GM19455 (cell line): ENCODE data around the gene IGF2.

ENCODE experiments used
- ATAC-seq: cut with Tn5 transposase; IDR thresholded peaks from one replicate; pipeline ENCODE4 v1.9.1; 2021; ENCODE audit not compliant: unreplicated experiment

The IGF2 gene

DNA sequence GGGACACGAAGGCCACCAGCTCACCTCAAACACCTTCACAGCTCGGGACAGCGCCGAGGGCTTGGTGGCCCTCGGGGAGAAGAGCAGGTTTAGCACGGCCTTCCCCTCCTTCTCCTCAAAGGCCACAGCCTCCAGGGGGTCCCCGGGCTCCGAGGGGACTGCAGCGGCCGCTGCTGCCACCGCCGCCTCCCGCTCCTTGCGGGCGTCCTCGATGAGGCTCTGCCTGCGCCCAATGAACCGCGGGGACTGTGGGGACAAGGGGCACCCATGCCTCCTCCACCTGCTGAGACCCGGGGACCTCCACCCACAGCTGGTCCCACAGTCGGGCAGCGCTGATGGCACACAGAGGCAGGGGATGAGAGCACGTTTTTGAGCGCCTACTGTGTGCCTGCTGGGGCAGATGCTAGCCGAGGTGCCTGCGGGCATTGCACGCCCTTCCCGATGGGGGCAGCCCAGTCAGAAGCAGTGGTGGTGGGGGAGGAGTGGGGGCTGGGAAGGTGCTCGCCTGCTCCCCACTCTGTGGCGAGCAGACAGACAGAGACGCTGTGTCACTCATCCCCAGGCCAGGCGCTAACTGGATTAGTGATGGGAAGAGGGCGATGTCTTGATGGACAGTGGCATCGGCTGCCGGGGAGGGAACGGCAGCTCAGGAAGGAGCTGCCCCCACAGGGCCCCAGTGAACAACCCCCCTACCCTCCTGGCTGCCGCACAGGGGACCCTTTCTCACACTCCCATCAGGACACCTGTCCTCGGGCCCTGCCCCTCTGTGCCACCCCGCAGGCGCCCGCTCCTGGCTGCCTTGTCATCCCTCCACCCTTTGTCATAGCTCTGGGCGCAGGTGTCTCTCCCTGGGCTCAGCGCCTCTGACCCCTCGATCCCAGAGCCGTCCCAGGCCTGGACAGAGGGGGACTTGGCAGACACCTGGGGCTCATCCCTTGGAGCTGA is 30.7 kb upstream of the IGF2 start:
- no peak for ATAC-seq

DNA sequence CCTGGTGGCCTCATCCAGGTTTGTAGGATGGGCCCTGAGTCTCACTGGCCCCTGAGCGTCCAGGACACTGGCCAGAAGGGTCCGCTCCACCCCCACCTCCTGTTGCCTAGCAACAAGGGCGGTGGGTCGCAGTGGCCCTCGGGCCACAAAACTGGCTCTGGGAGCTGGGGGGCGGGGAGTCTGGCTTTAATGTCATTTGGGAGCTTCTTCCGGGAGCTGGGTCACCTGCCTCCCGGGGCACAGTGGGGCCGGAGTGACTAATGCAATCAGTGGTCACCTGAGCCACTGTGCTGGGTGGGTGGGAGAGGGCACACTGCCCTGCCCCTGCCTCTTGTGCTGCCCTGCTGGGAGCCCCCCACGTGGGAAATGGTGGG is 29.8 kb upstream of the IGF2 start:
- no peak for ATAC-seq

DNA sequence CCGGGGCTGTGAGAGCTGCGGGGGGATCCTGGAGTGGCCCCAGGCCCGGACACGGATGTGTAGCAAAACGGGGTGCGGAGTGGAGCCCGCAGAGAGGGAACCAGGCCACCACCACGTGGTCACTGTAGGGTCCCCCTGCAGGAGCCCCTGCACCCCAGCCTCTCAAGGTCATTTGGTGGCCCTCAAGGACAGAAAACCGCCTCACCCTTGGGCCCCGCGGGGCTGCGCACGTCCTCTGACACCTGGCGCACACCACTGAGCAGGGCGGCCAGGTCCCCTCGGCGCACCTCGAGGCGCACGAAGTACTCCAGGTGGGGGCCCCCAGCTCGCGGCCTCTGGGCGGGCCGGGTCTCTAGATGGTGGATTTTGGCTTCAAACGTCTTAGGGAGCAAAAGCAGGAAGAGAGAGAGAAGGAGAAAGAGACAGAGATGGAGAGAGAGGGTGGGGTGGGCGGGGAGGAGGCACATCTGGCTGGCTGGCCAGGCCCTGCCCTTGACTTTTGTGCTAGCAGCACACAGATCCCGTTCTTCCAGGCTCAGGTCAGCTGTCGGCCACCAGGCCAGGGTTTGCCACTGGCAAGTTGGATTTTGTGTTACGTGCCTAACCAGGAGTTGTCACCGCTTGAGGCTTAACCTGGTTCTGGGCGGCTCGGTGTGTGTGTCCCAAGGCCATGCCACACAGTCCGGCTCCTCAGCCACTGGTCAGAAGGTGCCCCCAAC is 29.3 kb upstream of the IGF2 start:
- no peak for ATAC-seq

DNA sequence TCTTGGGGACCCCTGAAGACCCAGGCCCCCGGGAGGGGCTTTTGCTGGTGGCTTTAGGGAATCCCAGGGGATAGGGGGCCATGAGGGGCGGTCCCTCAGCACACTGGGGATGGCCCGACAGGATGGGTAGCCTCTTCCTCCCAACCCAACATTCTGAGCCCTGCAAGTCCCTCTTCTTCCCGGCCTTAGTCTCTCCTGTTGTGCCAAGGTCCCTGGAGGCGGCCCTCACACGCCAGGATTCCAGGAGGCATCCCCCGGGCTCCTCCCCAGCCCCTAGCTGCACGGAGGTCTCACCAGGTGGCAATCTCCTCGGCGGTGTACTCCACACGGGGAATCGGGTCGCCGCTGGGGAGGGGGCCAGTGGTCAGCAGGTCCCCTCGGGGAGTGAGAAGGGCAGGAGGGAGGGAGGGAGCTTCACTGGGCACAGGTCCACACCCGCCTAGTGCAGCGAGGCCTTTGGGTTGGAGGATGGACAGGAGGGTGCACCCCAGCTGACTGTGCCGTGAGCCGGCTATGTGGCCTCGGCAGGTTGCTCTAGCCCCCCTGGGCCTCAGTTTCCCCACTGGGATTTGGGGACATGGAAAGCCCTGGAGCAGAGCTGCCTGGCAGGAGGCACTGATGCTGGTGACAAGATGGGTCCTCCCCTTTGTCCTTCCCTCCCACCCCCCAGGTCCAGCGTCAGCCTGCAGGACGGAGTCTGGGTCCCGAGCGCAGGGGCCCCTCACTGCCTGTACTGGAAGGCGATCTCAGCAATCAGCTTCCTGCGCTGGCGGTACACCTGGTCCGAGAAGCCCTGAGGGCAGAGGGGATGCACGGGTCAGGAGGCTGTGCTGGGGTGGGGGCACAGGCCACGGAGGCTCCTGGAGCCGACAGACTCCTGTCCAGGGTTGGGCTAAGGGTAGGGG is 28.2 kb upstream of the IGF2 start:
- ATAC-seq, result no peak

DNA sequence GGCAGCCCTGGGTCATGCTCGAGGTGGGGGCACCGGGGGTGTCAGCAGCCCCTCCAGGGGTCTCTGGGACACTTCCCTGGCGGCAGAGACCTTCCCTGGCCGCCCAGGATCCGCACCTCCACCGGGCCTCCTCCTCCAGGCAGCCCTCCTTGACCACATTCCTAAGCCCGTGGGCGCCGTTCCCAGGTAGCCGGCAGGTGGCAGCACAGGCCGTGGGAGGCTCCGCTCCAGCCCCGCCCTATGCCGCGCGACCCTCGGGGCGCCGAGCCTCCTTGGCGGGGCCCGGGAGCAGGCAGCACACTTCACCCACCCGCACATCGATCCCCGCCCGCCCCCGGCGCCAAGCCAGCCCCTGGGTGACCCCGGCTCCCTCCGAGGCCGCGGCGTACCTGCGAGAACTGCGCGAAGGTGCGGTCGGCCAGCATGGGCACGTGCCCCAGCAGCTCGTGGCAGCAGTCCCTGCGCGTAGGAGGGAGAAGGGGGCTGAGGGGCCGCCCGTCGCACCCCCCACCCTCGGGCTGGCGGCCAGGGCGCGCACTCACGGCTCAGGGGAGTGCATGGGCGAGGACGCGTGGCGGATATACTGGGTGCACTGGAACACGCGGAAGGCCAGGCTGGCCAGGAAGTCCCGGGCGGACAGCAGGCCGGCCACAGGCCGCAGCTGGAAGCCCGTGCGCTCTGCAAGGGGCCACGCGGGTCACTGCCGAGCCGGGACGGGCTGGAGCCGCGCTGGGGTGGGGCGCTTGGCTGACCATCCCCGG is 27.1 kb upstream of the IGF2 start:
- ATAC-seq, result no peak

DNA sequence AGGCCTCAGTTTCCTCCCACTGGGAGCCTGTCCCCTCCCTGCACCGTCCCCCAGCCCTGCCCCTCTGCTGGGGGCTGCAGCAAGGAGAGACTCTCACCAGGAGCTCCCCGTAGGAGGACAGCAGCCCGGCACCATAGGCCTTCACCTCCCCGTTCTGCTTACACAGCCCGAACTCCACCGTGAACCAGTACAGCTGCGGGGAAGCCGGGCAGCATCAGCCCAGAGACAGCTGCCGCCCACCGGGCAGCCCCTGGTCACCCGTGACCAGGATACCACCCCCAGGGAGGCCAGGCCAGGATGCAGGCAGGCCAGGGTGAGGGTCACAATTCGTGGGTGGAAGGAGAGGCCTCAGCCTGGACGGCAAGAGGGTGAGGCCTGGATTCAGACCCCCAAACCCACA is 26.4 kb upstream of the IGF2 start:
- no peak for ATAC-seq

DNA sequence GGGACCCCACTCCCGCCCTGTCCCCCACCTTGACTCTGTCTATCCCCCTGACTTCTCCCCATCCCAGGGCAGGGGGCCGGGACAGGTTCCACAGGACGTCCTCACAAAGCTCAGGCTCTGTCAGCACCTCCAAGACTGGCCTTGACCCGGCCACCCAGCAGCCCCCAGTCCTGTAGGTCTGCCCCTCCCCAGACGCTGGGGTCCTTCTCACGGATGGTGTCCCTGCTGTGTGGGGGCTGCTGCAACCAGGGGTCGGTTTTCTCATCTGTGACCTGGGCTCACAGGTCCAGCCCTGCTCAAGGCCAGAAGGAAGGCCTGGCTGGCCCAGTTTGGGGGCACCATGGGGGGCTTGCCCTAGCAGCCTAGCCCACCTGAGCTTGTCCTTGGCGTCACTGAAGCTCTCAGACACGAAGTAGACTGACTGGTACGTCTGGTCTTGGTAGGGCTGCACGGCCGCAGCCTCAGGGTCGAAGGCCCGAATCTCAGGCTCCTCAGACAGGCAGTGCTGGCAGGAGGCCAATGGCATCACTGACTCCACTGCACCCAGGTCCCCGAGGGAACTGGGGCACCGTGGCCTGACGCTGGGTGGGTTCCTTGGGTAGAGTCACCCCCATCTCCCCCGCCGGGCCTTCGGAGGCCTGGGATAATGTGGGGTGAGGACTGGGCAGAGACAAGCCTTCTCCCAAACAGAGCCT is 25.8 kb upstream of the IGF2 start:
- no peak for ATAC-seq

DNA sequence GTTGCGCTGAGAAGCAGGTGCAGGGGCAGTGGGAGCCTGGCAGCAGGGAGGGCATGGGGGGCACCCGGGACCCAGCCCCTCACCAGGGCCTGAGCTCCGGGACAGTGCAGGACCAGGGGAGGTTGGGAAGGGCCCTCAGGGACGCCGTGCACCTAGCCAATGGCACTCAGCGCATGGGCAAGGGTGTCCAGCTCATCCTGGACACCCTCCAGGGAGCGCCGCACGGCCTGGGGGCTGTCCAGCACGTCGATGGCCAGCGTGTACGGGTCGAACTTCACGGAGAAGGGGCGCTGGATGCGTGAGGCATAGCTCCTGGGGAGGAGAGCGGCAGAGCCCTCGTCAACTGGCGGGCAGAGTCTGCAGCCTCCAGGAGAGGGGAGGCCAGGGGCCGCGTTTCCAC is 24.9 kb upstream of the IGF2 start:
- ATAC-seq, result no peak

DNA sequence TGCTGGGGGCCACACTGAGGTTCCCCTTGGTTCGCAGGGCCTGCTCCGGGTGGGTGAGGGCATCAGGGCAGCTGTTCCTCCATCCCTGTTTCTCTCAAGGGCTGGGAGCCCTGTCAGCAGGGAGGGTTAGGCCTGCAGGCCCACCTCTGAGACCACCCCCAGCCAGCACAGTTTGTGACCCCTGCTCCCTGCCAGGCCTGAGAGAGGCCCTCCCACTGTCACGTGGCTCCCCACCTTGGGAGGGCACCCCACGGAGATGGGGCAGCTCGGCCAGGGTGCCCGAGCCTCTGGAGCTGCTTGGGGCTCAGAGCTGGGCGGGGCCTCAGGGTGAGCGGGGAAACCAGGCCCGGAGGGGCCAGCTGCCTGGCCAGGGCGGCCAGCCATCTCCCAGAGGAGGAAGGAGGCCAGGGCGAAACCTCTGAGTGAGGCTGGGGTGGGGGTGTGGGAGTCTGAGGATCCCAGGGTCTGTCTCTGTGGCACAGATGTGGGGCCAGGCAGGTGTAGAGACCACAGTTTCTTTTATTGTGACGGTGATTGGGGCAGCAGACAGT is 24.3 kb upstream of the IGF2 start:
- ATAC-seq, result no peak

DNA sequence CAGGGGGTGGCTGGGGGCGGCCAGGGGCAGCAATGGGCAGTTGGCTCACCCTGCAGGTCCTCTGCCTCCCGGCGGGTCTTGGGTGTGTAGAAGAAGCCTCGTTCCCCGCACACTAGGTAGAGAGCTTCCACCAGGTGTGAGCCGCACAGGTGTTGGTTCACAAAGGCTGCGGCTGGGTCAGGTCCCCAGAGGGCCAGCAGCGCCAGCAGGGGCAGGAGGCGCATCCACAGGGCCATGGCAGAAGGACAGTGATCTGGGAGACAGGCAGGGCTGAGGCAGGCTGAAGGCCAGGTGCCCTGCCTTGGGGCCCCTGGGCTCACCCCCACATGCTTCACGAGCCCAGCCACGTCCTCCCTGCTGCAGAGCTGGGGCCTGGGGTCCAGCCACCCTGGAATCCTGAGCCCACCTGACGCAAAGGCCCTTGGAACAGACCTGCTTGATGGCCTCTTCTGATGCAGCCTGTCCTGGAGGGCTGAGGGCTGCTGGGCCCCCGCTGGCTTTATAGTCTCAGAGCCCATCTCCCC is 21.6 kb upstream of the IGF2 start, which contains the start of gene INS:
Gene INS, minus strand, starts transcription at position 474 of the 524 bp plus-strand sequence. Its CDS starts 238 bp downstream, at position 236.
- no peak for ATAC-seq

DNA sequence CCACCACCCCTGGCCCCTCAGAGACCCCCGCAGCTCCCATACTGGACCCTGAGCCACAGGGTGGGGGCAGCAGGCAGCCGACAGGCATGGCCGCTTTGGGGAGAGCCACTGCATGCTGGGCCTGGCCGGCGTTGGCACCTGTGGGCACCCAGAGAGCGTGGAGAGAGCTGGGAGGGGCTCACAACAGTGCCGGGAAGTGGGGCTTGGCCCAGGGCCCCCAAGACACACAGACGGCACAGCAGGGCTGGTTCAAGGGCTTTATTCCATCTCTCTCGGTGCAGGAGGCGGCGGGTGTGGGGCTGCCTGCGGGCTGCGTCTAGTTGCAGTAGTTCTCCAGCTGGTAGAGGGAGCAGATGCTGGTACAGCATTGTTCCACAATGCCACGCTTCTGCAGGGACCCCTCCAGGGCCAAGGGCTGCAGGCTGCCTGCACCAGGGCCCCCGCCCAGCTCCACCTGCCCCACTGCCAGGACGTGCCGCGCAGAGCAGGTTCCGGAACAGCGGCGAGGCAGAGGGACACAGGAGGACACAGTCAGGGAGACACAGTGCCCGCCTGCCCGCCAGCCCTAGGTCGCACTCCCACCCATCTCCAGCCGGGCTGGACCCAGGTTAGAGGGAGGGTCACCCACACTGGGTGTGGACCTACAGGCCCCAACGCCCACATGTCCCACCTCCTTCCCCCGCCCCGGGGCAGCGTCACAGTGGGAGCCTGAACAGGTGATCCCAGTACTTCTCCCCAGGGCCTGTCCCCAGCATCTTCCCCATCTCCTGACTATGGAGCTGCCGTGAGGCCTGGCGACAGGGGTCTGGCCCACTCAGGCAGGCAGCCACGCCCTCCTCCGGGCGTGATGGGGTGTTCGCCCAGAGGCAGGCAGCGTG is 20.6 kb upstream of the IGF2 start:
- no peak for ATAC-seq

DNA sequence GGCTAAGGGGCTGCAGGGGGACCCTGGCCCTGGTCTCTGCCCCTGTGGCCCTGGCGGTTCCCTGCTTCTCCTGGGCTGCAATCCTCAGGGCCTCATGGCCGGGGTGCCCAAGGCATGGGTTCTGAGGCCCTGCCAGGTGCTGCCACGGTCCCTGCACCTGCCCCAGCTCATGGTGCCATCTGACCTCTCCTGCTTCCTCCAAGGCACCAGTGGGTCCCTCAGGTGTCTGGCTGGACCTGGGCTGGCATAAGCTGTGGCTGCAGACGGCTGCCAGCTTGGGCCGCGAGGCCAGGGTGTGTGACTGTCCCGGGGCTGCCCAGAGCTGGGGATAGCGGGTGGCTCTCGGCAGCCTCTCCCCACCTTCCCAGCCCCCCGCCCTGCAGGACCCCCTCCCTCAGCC is 19.8 kb upstream of the IGF2 start:
- ATAC-seq, result no peak

DNA sequence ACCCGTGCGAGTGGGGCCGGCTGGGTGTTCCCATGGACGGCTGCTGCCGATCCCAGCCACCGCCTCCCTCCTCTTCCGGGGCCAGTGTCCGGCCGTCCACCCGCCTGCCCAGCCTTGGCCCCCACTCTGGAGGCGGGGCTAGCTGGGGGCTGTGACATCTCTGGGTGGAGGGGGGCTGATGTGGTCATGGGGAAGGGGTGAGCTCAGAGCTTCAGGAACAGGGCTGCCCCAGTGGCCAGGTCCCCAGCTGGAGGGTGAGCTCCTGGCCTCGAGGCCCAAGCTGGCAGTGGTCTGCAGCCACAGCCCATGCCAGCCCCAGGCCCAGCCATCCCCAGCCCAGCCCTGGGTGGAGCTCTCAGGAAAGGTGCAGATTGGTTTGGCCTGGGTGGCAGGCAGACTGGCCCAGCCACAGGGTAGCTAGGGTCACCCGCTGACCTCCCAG is 19.1 kb upstream of the IGF2 start:
- ATAC-seq, result no peak

DNA sequence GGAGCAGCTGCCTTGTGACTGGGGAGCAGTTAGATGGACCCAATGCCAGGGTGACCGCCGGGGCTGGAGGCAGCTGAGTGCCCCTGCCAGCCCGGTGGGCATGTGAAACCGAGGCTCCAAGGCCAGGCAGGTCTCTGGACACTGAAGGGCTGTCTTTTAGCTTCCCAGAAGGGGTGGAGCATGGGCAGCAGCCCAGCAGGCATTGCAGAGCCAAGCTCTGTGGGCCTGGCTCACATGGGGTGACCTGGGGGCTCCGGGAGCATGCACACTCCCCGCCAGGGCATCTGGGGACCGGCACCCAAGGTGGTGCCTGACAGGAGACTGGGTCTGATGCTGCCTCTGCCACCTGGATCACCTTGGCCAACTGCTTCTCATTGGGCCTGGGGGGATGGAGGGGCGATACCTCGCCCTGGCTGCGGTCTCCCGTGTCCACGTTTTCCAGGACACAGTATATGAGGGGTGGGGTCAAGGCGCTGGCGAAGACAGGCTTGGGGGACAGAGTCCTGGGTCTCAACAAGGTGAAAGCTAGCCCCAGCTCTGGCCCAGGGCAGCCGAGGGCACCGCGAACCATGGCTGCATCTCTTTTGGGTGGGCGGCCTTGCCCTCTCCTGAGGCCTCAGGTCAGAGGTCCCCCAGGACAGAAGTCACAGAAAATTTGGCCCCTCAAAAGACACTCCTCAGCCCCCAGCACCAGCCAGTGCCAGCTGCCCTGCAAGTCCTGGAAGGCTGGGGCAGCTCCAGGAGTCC is 18.3 kb upstream of the IGF2 start:
- ATAC-seq, result no peak

DNA sequence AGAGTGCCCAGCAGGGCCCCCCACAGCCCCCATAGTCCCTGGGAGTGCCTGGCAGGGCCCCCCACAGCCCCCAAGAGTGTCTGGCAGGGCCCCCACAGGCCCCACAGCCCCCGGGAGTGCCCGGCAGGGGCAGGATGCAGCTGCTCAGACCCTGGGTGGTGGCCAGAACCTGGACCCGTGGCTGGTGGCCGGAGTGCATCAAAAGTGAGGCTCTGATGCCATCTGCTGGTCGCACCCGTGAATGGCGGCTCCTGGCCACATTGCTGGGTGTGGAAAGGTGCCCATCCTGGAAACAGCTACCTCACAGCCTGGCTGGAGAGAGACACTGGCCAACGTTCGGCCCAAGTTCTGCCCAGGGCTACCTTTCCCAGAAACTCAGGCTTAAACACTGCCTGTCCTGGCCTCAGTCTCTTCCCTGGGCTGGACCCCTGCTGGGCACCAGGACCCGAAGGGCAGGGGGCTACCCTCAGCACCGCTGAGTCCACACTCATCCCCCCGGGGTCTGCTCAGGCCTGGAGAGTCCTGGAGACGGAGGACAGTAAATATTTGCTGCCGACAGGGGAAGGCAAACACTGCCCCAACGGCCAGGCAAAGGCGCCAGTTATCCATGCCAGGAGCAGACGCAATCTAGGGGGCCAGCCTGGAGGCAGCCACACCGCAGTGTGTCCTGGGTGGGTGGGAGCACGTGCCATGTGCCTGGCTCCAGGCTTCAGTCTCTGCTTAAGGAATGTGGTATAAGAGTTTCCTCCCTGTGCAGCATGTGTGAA is 17.4 kb upstream of the IGF2 start:
- ATAC-seq, result no peak

DNA sequence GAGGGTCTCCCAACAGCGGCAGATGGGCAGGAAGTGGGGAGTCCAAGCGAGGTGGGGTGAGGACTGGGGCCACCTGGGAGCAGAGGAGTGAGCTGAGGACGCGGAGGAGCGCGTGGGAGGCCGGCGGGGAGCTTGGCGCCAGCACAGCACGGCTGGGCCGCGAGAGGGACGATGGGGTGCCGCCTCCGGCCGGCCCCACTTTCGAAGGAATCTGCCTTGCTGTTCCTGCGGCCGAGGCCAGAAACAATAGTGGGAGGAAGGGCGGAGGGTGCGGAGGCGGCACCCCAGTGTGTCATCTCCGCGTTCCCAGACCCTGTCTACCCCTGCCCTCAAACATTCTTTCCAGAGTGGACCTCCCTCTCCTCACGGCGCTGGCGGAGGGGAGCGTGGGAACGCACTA is 16.3 kb upstream of the IGF2 start:
- no peak for ATAC-seq

DNA sequence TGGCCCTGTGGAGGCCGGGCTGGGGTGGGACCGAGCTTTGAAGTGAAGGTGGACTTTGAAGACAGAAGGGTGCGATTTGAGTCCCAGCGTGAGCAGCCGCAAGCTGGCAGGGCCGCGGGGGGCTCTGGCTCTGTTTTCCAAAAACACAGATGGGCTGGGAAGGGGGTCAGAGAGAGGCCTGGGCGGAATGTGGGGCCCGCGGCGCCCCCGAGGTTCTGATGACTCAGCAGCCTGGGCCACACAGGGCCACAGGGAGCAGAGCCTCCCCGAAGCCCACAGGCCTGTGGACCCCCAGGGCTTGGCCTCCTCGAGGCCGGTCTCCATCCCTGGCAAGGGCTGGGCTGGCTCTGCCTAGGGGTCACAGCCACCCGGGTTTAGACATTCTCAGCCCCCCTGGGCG is 15.7 kb upstream of the IGF2 start:
- ATAC-seq, result no peak
